Endothelial cell of umbilical vein (primary cell): ENCODE results near the gene TEC. TPM values are rescaled to one million over a fixed set of nuclear protein-coding genes. Genes with fewer than 3 reads are reported as not detected.

ENCODE experiments used
- BruUV-seq: library from RNA; stranded (reverse); fragments of 400-500 nt; replicated peaks from 2 replicates; lab custom pipeline; 2021; lab: Mats Ljungman, UMichigan
- CTCF ChIA-PET: fragments of 300-600, 350-600 bp; sonication (Branson Sonifier 250); formaldehyde crosslinking; loops from one replicate; lab custom pipeline; 2021; ENCODE audit warnings: antibody characterized with exemption, inconsistent platforms; lab: Charles Lee
- POLR2A ChIA-PET: fragments of 300-600, 350-600 bp; sonication (Branson Sonifier 250); formaldehyde crosslinking; loops from one replicate; lab custom pipeline; 2021; ENCODE audit warnings: antibody characterized with exemption, inconsistent platforms; lab: Charles Lee
- DNase-seq: peaks from one replicate; pipeline ENCODE4 v3.0.0-alpha.2; 2011; ENCODE audit warnings: low read depth, low spot score
- FAIRE-seq: peaks from 2 replicates; lab custom pipeline; 2011; peaks lifted over from hg19 to GRCh38; lab: Jason Lieb, UNC
- H2AFZ ChIP-seq: 2 replicates; pipeline ENCODE4 v1.6.0; 2012; ENCODE audit warnings: low read depth, low read length, control low read depth, inconsistent platforms
- H3K27ac ChIP-seq: 2 replicates; pipeline ENCODE4 v1.5.1; 2011; ENCODE audit warnings: low read depth, mild to moderate bottlenecking, control low read depth, low read length, moderate library complexity; ENCODE audit not compliant: insufficient read depth
- H3K27me3 ChIP-seq, 2 experiments: 2 replicates each; pipeline versions ENCODE4 v1.6.0 to v1.6.1; 2011; ENCODE audit warnings: low read length in 2 of 2, mixed read lengths in 1 of 2; ENCODE audit not compliant: control insufficient read depth in 2 of 2, insufficient read depth in 2 of 2
- H3K36me3 ChIP-seq, 2 experiments: 2 replicates in 1 of 2; 3 replicates in 1 of 2; pipeline ENCODE4 v1.5.1; 2011; ENCODE audit warnings: low read length in 2 of 2, mild to moderate bottlenecking in 1 of 2, moderate library complexity in 1 of 2; ENCODE audit not compliant: control insufficient read depth in 2 of 2, insufficient read depth in 2 of 2; ENCODE audit errors: extremely low read depth in 1 of 2
- H3K4me1 ChIP-seq: 3 replicates; pipeline ENCODE4 v1.5.1; 2011; ENCODE audit warnings: mild to moderate bottlenecking, low read length; ENCODE audit not compliant: control insufficient read depth, insufficient read depth; ENCODE audit errors: extremely low read depth
- H3K4me2 ChIP-seq: 2 replicates; pipeline ENCODE4 v1.6.1; 2011; ENCODE audit warnings: low read length, control low read depth, mixed read lengths; ENCODE audit not compliant: insufficient read depth
- H3K4me3 ChIP-seq, 3 experiments: fragments of 200-600 bp in 1 of 3; sonication (generic), shearing (Covaris generic) in 1 of 3; replicated peaks in 1 of 3; 2 replicates each; pipeline ENCODE4 v1.5.1; 2011 to 2016; ENCODE audit warnings: control low read depth in 3 of 3, low read length in 3 of 3, mild to moderate bottlenecking in 2 of 3, inconsistent platforms in 1 of 3, low read depth in 1 of 3, moderate library complexity in 1 of 3; ENCODE audit not compliant: insufficient read depth in 1 of 3
- H3K79me2 ChIP-seq: 2 replicates; pipeline ENCODE4 v1.6.0; 2012; ENCODE audit warnings: low read length, inconsistent platforms; ENCODE audit not compliant: control insufficient read depth, insufficient read depth
- H3K9ac ChIP-seq: replicated peaks from 2 replicates; pipeline ENCODE3; 2011; ENCODE audit warnings: low read length, control low read depth; ENCODE audit not compliant: insufficient read depth; ENCODE audit errors: extremely low read depth
- H3K9me1 ChIP-seq: replicated peaks from 3 replicates; pipeline ENCODE4 v1.6.0; 2011; ENCODE audit warnings: mild to moderate bottlenecking, low read length; ENCODE audit not compliant: control insufficient read depth, insufficient read depth; ENCODE audit errors: extremely low read depth
- H3K9me3 ChIP-seq: replicated peaks from 2 replicates; pipeline ENCODE4 v1.5.1; 2012; ENCODE audit warnings: low read length, inconsistent platforms; ENCODE audit not compliant: control insufficient read depth, insufficient read depth
- H4K20me1 ChIP-seq: replicated peaks from 2 replicates; pipeline ENCODE3; 2011; ENCODE audit warnings: mild to moderate bottlenecking, low read length; ENCODE audit not compliant: control insufficient read depth, insufficient read depth; ENCODE audit errors: extremely low read depth
- CTCF ChIP-seq, 2 donors: IDR thresholded peaks; 1 replicate in 1 of 2; 2 replicates in 1 of 2; pipeline ENCODE4 v1.5.1; 2011; ENCODE audit warnings: low read length in 2 of 2, mild to moderate bottlenecking in 2 of 2, moderate library complexity in 2 of 2, control low read depth in 1 of 2, inconsistent platforms in 1 of 2, low read depth in 1 of 2; ENCODE audit not compliant: insufficient read depth in 1 of 2; ENCODE audit errors: extremely low read depth in 1 of 2
- EZH2 ChIP-seq: IDR thresholded peaks from 2 replicates; pipeline ENCODE4 v1.6.1; 2012; ENCODE audit warnings: borderline replicate concordance, low read depth, mild to moderate bottlenecking, moderate library complexity, low read length, inconsistent platforms; ENCODE audit not compliant: severe bottlenecking
- FOS ChIP-seq: IDR thresholded peaks from 2 replicates; pipeline ENCODE4 v1.6.1; 2011; ENCODE audit warnings: mild to moderate bottlenecking, low read length, moderate library complexity, borderline replicate concordance; ENCODE audit not compliant: insufficient read depth
- GATA2 ChIP-seq: IDR thresholded peaks from 2 replicates; pipeline ENCODE4 v1.7.0; 2011; ENCODE audit warnings: low read depth, mild to moderate bottlenecking, moderate library complexity, mixed read lengths, low read length; ENCODE audit not compliant: insufficient read length, insufficient read depth
- JUN ChIP-seq: IDR thresholded peaks from 2 replicates; pipeline ENCODE4 v1.6.1; 2011; ENCODE audit warnings: borderline replicate concordance, low read depth; ENCODE audit not compliant: insufficient read length, insufficient read depth
- MAX ChIP-seq: IDR thresholded peaks from 2 replicates; pipeline ENCODE4 v1.6.1; 2011; ENCODE audit not compliant: insufficient read depth, insufficient read length
- MYC ChIP-seq: IDR thresholded peaks from one replicate; pipeline ENCODE4 v1.6.1; 2011; ENCODE audit warnings: mild to moderate bottlenecking, low read depth, low read length
- POLR2A ChIP-seq: IDR thresholded peaks from 2 replicates; pipeline ENCODE4 v1.6.1; 2012; ENCODE audit warnings: low read depth, mild to moderate bottlenecking, control low read depth, low read length
- POLR2AphosphoS5 ChIP-seq: IDR thresholded peaks from 2 replicates; pipeline ENCODE4 v1.6.1; 2012; ENCODE audit warnings: low read depth, mild to moderate bottlenecking, control low read depth, low read length, moderate library complexity; ENCODE audit not compliant: insufficient read depth
- dilution Hi-C: fragments of 300-500 bp; cut with MboI; formaldehyde crosslinking; loops from one replicate; pipeline ENCODE4 v1.15.0; 2019; ENCODE audit warnings: low sequenced_read_pairs; ENCODE audit not compliant: extremely low pct_ligation_motif_present
- intact Hi-C: fragments of 100-400 bp; cut with micrococcal nuclease; formaldehyde crosslinking; loops from one replicate; pipeline ENCODE4 v1.10.0; 2022
- polyA plus RNA-seq, 4 experiments: library from polyadenylated mRNA; depleted of rRNA in 3 of 4; stranded (reverse) in 3 of 4; unstranded in 1 of 4; fragments of >200 nt; gene quantifications; 2 replicates each; pipeline versions ENCODE4 v1.2.1 to v1.2.3, GENCODE V29; 2011 to 2012; ENCODE audit warnings: missing spikeins in 1 of 4
- total RNA-seq: library from RNA; stranded (reverse); gene quantifications from 2 replicates; pipeline ENCODE4 v1.2.3, GENCODE V29; 2021

TEC gene
- total and polyA plus RNA-seq, 2 donors (not counting 3 experiments of a cell fraction or from before 2014, with no cell fraction given), result 0.08 to 0.86 TPM

- intact Hi-C loops, result no loop called here
- H3K27me3 ChIP-seq, result no peaks in the 10 kb centered on the region
- H3K36me3 ChIP-seq, result no peaks in the 10 kb centered on the region
- H3K4me2 ChIP-seq, result no peak within 1 kb of the TSS
- H3K79me2 ChIP-seq, result no peaks in the 10 kb centered on the region
- H3K9me3 ChIP-seq, result no peaks in the 10 kb centered on the region
- TF ChIP-seq JUN (no peak), FOS (no peak), MYC (no peak), EZH2 (no peak), GATA2 (no peak), POLR2A (no peak), CTCF (IDR thresholded peaks at IDR 0.05; ENCODE audit: extremely low read depth in 1 of 2, insufficient read depth in 1 of 2, low read depth in 1 of 2, low read length in 2 of 2) (no peak), MAX (no peak), POLR2AphosphoS5 (no peak)
- H2AFZ ChIP-seq, result peak within 1 kb of the TSS; percentile 21
- no peak for DNase-seq
- no TSS peak for BruUV-seq
- no peak within 1 kb of the TSS for H3K4me3 ChIP-seq
- ChIA-PET POLR2A (no interaction called here), CTCF (no interaction called here)
- FAIRE-seq, result no peak
- H3K9me1 ChIP-seq, result no peaks in the 10 kb centered on the region
- H4K20me1 ChIP-seq, result no peaks in the 10 kb centered on the region
- H3K4me1 ChIP-seq, result no peaks in the 10 kb centered on the region
- dilution Hi-C loops, result no loop called here
- H3K27ac ChIP-seq, result no peak within 1 kb of the TSS
- H3K9ac ChIP-seq, result no peak within 1 kb of the TSS
These were observed 135.6 kb downstream of the TEC start, which contains the start of gene TXK for GRCh38 chr4:48134081-48134480. Gene TXK (minus strand): TSS chr4:48134250. CDS start chr4:48134170, 80 bp downstream.
